Natural killer cell (primary cell): ENCODE measurements around the gene RILPL2. TPM values are rescaled to one million over a fixed set of nuclear protein-coding genes. Genes with fewer than 3 reads are reported as not detected.

Source experiments
- ATAC-seq, 3 donors: fragments of 150-1000 bp in 2 of 3; fragments of 200-7000 bp in 1 of 3; cut with Tn5 transposase; 1 replicate in 1 of 3; 2 replicates in 2 of 3; pipeline ENCODE4 v1.10.0; 2021; ENCODE audit warnings: mild to moderate bottlenecking in 2 of 3, moderate library complexity in 2 of 3
- DNase-seq, 2 donors: peaks; one replicate each; pipeline versions ENCODE4 v3.0.0 to v3.0.0-alpha.2; 2013 to 2021; ENCODE audit warnings: mixed read lengths in 1 of 2
- H3K27ac ChIP-seq: one replicate; pipeline ENCODE4 v1.5.1; 2013; ENCODE audit warnings: mild to moderate bottlenecking, low read length
- H3K27me3 ChIP-seq: one replicate; pipeline ENCODE4 v1.6.1; 2013; ENCODE audit warnings: low read length; ENCODE audit not compliant: control insufficient read depth, insufficient read depth
- H3K36me3 ChIP-seq: one replicate; pipeline ENCODE4 v1.6.1; 2013; ENCODE audit warnings: low read length; ENCODE audit not compliant: control insufficient read depth, insufficient read depth
- H3K4me1 ChIP-seq: one replicate; pipeline ENCODE4 v1.6.1; 2013; ENCODE audit warnings: low read length; ENCODE audit not compliant: control insufficient read depth, insufficient read depth
- H3K4me3 ChIP-seq: one replicate; pipeline ENCODE4 v1.5.1; 2013; ENCODE audit warnings: low read length
- H3K9me3 ChIP-seq: one replicate; pipeline ENCODE4 v1.6.1; 2013; ENCODE audit warnings: low read length; ENCODE audit not compliant: control insufficient read depth, insufficient read depth
- H3K27ac Mint-ChIP-seq, 2 donors: one replicate each; pipeline ENCODE4 v1.8.0; 2022; ENCODE audit warnings: mild to moderate bottlenecking in 2 of 2, mixed read lengths in 2 of 2, moderate library complexity in 1 of 2
- H3K27me3 Mint-ChIP-seq, 2 donors: one replicate each; pipeline ENCODE4 v1.8.0; 2022; ENCODE audit warnings: low read depth in 2 of 2, mixed read lengths in 2 of 2
- H3K36me3 Mint-ChIP-seq: one replicate; pipeline ENCODE4 v1.8.0; 2022; ENCODE audit warnings: mixed read lengths
- H3K4me1 Mint-ChIP-seq, 2 donors: one replicate each; pipeline ENCODE4 v1.8.0; 2022; ENCODE audit warnings: mixed read lengths in 2 of 2
- H3K4me3 Mint-ChIP-seq: one replicate; pipeline ENCODE4 v1.8.0; 2022; ENCODE audit warnings: mild to moderate bottlenecking, moderate library complexity, mixed read lengths
- H3K9me3 Mint-ChIP-seq, 2 donors: one replicate each; pipeline ENCODE4 v1.8.0; 2022; ENCODE audit warnings: mixed read lengths in 2 of 2
- WGBS: methylation state at CpG from one replicate; pipeline ENCODE4 v1.1.7; 2013; ENCODE audit warnings: missing lambda C conversion rate; ENCODE audit not compliant: insufficient coverage; 5-methylcytosine and 5-hydroxymethylcytosine counted together
- intact Hi-C: fragments of 100-400 bp; cut with micrococcal nuclease; formaldehyde crosslinking; loops from one replicate; pipeline ENCODE4 v1.14.2; 2022
- total RNA-seq, 4 donors: library from RNA; stranded (reverse); fragments of 120-200 nt in 1 of 4; gene quantifications; one replicate each; pipeline versions ENCODE4 v1.2.3 to v1.2.4, GENCODE V29; 2013 to 2022
- TF ChIP-seq, protein P1 (sequence below): fragments of 200-600 bp; IDR thresholded peaks from one replicate; pipeline ENCODE4 v1.8.0; 2022; ENCODE audit warnings: antibody characterized with exemption

RILPL2 gene
- total RNA-seq, 3 donors from 2014 or later (not counting 1 experiment from before 2014, with no cell fraction given): 3.6 to 5.5 (median 4.4) TPM

GRCh38 chr12:123367511-123367910, 69.0 kb downstream of the RILPL2 start:
- H3K36me3 ChIP-seq: no peaks in the 10 kb centered on the region
- TF ChIP-seq, protein P1, sequence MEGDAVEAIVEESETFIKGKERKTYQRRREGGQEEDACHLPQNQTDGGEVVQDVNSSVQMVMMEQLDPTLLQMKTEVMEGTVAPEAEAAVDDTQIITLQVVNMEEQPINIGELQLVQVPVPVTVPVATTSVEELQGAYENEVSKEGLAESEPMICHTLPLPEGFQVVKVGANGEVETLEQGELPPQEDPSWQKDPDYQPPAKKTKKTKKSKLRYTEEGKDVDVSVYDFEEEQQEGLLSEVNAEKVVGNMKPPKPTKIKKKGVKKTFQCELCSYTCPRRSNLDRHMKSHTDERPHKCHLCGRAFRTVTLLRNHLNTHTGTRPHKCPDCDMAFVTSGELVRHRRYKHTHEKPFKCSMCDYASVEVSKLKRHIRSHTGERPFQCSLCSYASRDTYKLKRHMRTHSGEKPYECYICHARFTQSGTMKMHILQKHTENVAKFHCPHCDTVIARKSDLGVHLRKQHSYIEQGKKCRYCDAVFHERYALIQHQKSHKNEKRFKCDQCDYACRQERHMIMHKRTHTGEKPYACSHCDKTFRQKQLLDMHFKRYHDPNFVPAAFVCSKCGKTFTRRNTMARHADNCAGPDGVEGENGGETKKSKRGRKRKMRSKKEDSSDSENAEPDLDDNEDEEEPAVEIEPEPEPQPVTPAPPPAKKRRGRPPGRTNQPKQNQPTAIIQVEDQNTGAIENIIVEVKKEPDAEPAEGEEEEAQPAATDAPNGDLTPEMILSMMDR: no peak
- H3K9me3 ChIP-seq: no peaks in the 10 kb centered on the region
- no peak overlapping the region for H3K27ac ChIP-seq
- Mint-ChIP-seq H3K9me3 (no peaks in the 10 kb centered on the region), H3K4me1 (peaks cover 23 to 25% of the 10 kb centered on the region in 2 donors), H3K27ac (no peak overlapping the region), H3K27me3 (no peaks in the 10 kb centered on the region), H3K36me3 (no peaks in the 10 kb centered on the region), H3K4me3 (no peak overlapping the region)
- WGBS: 98% methylated on average over 4 of the region's 4 CpGs
- H3K27me3 ChIP-seq: no peaks in the 10 kb centered on the region
- DNase-seq (no peak), ATAC-seq (no peak)
- intact Hi-C loops: loop anchor here (10.0 kb wide), 2 partner anchors 87 to 133 kb away; partner anchors contain the start of genes MPHOSPH9, MTRFR and SNRNP35
- H3K4me3 ChIP-seq: no peak overlapping the region
- H3K4me1 ChIP-seq: peaks cover 25% of the 10 kb centered on the region

Other genes with a start within 250 kb of the RILPL2 start
- 100 to 1,000 TPM in 2 of 3 donors, 10 to 100 TPM in 1; 97.6 to 114 (median 109) TPM for gene MPHOSPH9, start 203.5 kb downstream of the RILPL2 start, total RNA-seq
- 10 to 100 TPM; 16.2 to 18.5 (median 17.0) TPM for gene MTRFR, start 203.2 kb downstream of the RILPL2 start, total RNA-seq
- 10 to 100 TPM in 2 of 3 donors, 1 to 10 TPM in 1; 8.2 to 13.3 (median 11.6) TPM for gene CDK2AP1, start 164.8 kb downstream of the RILPL2 start, total RNA-seq
- gene SBNO1, start 71.8 kb downstream of the RILPL2 start, total RNA-seq: 10 to 100 TPM; 30.7 to 40.3 (median 34.3) TPM
- gene KMT5A, start 52.6 kb downstream of the RILPL2 start, total RNA-seq: 10 to 100 TPM; 24.9 to 50.2 (median 48.7) TPM
- gene SNRNP35, start 21.5 kb upstream of the RILPL2 start, total RNA-seq: 10 to 100 TPM; 25.6 to 34.8 (median 28.7) TPM
- gene RILPL1, start 97.0 kb upstream of the RILPL2 start, total RNA-seq: 1 to 10 TPM; 1.3 to 2.7 (median 1.5) TPM
- 100 to 1,000 TPM; 107 to 134 (median 113) TPM for gene TMED2, start 147.9 kb upstream of the RILPL2 start, total RNA-seq
- gene DDX55, start 165.4 kb upstream of the RILPL2 start, total RNA-seq: 10 to 100 TPM; 25.9 to 42.7 (median 41.5) TPM
- gene EIF2B1, start 197.0 kb upstream of the RILPL2 start, total RNA-seq: 10 to 100 TPM; 50.5 to 55.7 (median 51.0) TPM
- 10 to 100 TPM; 12.8 to 21.3 (median 21.2) TPM for gene GTF2H3, start 197.1 kb upstream of the RILPL2 start, total RNA-seq
- gene TCTN2, start 234.4 kb upstream of the RILPL2 start, total RNA-seq: 1 to 10 TPM; 3.2 to 7.3 (median 4.6) TPM